ENCODE data around the gene SSU72.

- TF ChIP-seq CTCF (optimal IDR thresholded peaks at IDR 0.05 in 1 of 3, IDR thresholded peaks at IDR 0.05 in 1 of 3, conservative IDR thresholded peaks at IDR 0.05 in 1 of 3; ENCODE audit: extremely low read depth in 1 of 3, insufficient read depth in 2 of 3, low read length in 3 of 3) (no peak), EZH2 (IDR thresholded peaks at IDR 0.05; ENCODE audit: low read length) (no peak)
Observed at GRCh38 chr1:1574721-1575537, at the start of gene SSU72.

Measured in keratinocyte (primary cell).